WTC11 (cell line): ENCODE measurements around the gene EOGT. TPM values are rescaled to one million over a fixed set of nuclear protein-coding genes. Genes with fewer than 3 reads are reported as not detected.

Experiments used
- ATAC-seq: fragments of 200-7000 bp; cut with Tn5 transposase; 2 replicates; pipeline ENCODE4 v1.10.0; 2021; ENCODE audit warnings: mild to moderate bottlenecking, moderate library complexity
- CTCF ChIA-PET: fragments of 300-600 bp; sonication (Branson Sonifier 250); formaldehyde crosslinking; loops from one replicate; lab custom pipeline; 2021; ENCODE audit warnings: antibody characterized with exemption; lab: Charles Lee
- POLR2A ChIA-PET: fragments of 350-600 bp; sonication (Branson Sonifier 250); formaldehyde crosslinking; loops from one replicate; lab custom pipeline; 2021; ENCODE audit warnings: antibody characterized with exemption; lab: Charles Lee
- DNase-seq: peaks from one replicate; pipeline ENCODE4 v3.0.0; 2021; ENCODE audit warnings: low spot score
- H3K27ac Mint-ChIP-seq: 2 replicates; pipeline ENCODE4 v1.8.0; 2021; ENCODE audit warnings: mixed read lengths
- H3K27me3 Mint-ChIP-seq: 2 replicates; pipeline ENCODE4 v1.8.0; 2021; ENCODE audit warnings: low read depth, mild to moderate bottlenecking, moderate library complexity, mixed read lengths
- H3K36me3 Mint-ChIP-seq: 2 replicates; pipeline ENCODE4 v1.8.0; 2021; ENCODE audit warnings: mixed read lengths
- H3K4me1 Mint-ChIP-seq: 2 replicates; pipeline ENCODE4 v1.8.0; 2022; ENCODE audit warnings: mixed read lengths
- H3K4me3 Mint-ChIP-seq: 2 replicates; pipeline ENCODE4 v1.8.0; 2021; ENCODE audit warnings: mild to moderate bottlenecking, moderate library complexity, mixed read lengths
- H3K9me3 Mint-ChIP-seq: 2 replicates; pipeline ENCODE4 v1.8.0; 2021; ENCODE audit warnings: mixed read lengths
- AR ChIP-seq: fragments of 250-450 bp; sonication (Bioruptor Pico); IDR thresholded peaks from 2 replicates; pipeline ENCODE4 v1.9.0; 2021; ENCODE audit warnings: mild to moderate bottlenecking
- CREB1 ChIP-seq: sonication (generic); formaldehyde crosslinking; IDR thresholded peaks from 2 replicates; pipeline ENCODE4 v1.8.0; 2023; ENCODE audit warnings: mild to moderate bottlenecking, missing genetic modification reagents
- CTCF ChIP-seq: fragments of 200-600 bp; IDR thresholded peaks from 2 replicates; pipeline ENCODE4 v1.8.0; 2022; ENCODE audit warnings: antibody characterized with exemption
- FOXK1 ChIP-seq: sonication (generic); formaldehyde crosslinking; IDR thresholded peaks from 2 replicates; pipeline ENCODE4 v1.8.0; 2022; ENCODE audit warnings: mild to moderate bottlenecking, moderate library complexity, missing genetic modification reagents
- GABPB1 ChIP-seq: sonication (generic); formaldehyde crosslinking; IDR thresholded peaks from 2 replicates; pipeline ENCODE4 v1.8.1; 2023; ENCODE audit warnings: mild to moderate bottlenecking, missing genetic modification reagents
- GTF2I ChIP-seq: fragments of 250-450 bp; sonication (Bioruptor Pico); conservative IDR thresholded peaks from 2 replicates; pipeline ENCODE4 v1.4.0; 2021; ENCODE audit warnings: mild to moderate bottlenecking
- IRF2 ChIP-seq: sonication (generic); formaldehyde crosslinking; IDR thresholded peaks from 2 replicates; pipeline ENCODE4 v1.8.0; 2022; ENCODE audit warnings: low read depth, missing genetic modification reagents, borderline replicate concordance
- NFATC4 ChIP-seq: fragments of 250-450 bp; sonication (Bioruptor Pico); IDR thresholded peaks from 2 replicates; pipeline ENCODE4 v1.9.0; 2021; ENCODE audit warnings: mild to moderate bottlenecking
- SMAD4 ChIP-seq: sonication (generic); formaldehyde crosslinking; IDR thresholded peaks from 2 replicates; pipeline ENCODE4 v1.8.0; 2022; ENCODE audit warnings: mild to moderate bottlenecking, missing genetic modification reagents
- TEAD1 ChIP-seq: sonication (generic); formaldehyde crosslinking; IDR thresholded peaks from 2 replicates; pipeline ENCODE4 v1.8.0; 2022; ENCODE audit warnings: mild to moderate bottlenecking, missing genetic modification reagents
- TEAD4 ChIP-seq: sonication (generic); formaldehyde crosslinking; IDR thresholded peaks from 2 replicates; pipeline ENCODE4 v1.8.0; 2022; ENCODE audit warnings: mild to moderate bottlenecking, missing genetic modification reagents
- ZNF219 ChIP-seq: sonication (generic); formaldehyde crosslinking; IDR thresholded peaks from 2 replicates; pipeline ENCODE4 v1.8.0; 2023; ENCODE audit warnings: missing genetic modification reagents, mild to moderate bottlenecking, borderline replicate concordance
- ZNF671 ChIP-seq: fragments of 250-450 bp; sonication (Bioruptor Pico); IDR thresholded peaks from 2 replicates; pipeline ENCODE4 v1.8.0; 2021; ENCODE audit warnings: mild to moderate bottlenecking
- total RNA-seq: library from RNA; stranded (reverse); gene quantifications from 3 replicates; pipeline ENCODE4 v1.2.3, GENCODE V29; 2021
- TF ChIP-seq, protein P1 (sequence below): sonication (generic); formaldehyde crosslinking; IDR thresholded peaks from 2 replicates; pipeline ENCODE4 v1.8.0; 2023; ENCODE audit warnings: missing genetic modification reagents, mild to moderate bottlenecking, borderline replicate concordance
- TF ChIP-seq, protein P2 (sequence below): fragments of 250-450 bp; sonication (Bioruptor Pico); IDR thresholded peaks from 2 replicates; pipeline ENCODE4 v2.1.2; 2022; ENCODE audit warnings: mild to moderate bottlenecking, moderate library complexity
- TF ChIP-seq, protein P3 (sequence below): sonication (generic); formaldehyde crosslinking; IDR thresholded peaks from 2 replicates; pipeline ENCODE4 v1.8.1; 2023; ENCODE audit warnings: mild to moderate bottlenecking, missing genetic modification reagents, moderate library complexity

Gene EOGT
- total RNA-seq, 1 experiment from 2014 or later: 32.9 TPM

DNA sequence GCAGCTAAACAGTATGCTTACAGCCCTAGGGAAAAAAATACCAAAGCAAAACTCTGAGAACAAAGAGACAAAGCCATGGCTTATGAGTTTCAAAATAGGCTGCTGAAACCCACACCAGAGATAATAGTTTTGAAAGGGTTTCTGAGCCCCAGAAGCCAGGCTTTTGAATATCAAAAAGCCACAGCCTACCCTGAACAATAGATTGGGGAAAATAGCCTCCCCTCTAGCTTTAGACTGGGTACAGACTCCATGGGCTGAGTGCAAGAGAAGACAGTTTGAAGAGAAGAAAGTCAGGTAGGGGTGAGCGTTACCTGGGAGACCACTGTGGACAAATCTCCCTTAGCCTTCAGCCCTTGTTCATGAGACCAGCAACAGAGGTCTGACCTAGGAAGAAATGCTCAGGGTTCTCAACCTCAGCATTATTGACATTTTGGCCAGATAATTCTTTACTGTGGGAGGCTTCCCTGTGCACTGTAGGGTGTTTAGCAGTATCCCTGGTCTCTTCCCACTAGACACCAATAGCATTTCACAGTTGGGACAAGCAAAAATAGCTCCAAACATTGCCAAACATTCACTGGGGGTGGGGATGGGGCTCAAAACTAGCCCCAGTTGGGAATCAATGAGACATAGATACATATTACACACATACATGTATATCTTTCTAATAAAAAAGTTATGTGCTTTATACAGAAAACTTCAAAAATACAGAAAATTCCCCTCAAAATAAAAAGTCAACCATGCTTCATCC is 69.6 kb downstream of the EOGT start (continued):
- TF ChIP-seq, protein P1, sequence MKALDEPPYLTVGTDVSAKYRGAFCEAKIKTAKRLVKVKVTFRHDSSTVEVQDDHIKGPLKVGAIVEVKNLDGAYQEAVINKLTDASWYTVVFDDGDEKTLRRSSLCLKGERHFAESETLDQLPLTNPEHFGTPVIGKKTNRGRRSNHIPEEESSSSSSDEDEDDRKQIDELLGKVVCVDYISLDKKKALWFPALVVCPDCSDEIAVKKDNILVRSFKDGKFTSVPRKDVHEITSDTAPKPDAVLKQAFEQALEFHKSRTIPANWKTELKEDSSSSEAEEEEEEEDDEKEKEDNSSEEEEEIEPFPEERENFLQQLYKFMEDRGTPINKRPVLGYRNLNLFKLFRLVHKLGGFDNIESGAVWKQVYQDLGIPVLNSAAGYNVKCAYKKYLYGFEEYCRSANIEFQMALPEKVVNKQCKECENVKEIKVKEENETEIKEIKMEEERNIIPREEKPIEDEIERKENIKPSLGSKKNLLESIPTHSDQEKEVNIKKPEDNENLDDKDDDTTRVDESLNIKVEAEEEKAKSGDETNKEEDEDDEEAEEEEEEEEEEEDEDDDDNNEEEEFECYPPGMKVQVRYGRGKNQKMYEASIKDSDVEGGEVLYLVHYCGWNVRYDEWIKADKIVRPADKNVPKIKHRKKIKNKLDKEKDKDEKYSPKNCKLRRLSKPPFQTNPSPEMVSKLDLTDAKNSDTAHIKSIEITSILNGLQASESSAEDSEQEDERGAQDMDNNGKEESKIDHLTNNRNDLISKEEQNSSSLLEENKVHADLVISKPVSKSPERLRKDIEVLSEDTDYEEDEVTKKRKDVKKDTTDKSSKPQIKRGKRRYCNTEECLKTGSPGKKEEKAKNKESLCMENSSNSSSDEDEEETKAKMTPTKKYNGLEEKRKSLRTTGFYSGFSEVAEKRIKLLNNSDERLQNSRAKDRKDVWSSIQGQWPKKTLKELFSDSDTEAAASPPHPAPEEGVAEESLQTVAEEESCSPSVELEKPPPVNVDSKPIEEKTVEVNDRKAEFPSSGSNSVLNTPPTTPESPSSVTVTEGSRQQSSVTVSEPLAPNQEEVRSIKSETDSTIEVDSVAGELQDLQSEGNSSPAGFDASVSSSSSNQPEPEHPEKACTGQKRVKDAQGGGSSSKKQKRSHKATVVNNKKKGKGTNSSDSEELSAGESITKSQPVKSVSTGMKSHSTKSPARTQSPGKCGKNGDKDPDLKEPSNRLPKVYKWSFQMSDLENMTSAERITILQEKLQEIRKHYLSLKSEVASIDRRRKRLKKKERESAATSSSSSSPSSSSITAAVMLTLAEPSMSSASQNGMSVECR: no peak
- no peak for TF ChIP-seq GTF2I (CRISPR knock-in tag)
- no peak for TF ChIP-seq ZNF671 (CRISPR knock-in tag)

DNA sequence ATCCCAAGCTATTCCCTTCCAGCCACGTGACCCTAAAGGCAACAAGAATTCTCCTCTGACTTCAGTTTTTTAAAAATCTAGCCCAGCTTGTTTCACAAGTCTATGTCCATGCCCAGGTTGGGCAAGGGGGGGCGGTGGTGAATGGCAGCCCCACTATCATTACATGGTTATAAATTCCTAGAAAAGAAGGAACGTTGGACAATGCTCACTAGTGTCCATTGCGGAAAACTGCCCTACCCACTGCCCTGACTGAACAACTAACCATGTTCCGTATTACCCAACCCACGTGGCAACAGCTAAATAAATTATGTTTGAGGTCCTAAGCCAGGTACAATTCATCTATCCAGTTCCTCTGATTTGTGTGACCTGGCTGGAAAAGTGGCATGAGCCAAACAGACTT is 72.4 kb downstream of the EOGT start:
- no peak for ATAC-seq
- H3K9me3 Mint-ChIP-seq: no peaks in the 10 kb centered on the region
- H3K4me1 Mint-ChIP-seq: peaks cover 20% of the 10 kb centered on the region
- no peak for DNase-seq
- ChIA-PET POLR2A (no interaction called here), CTCF (interaction anchor here (1.4 kb wide), 1 partner anchor 8 kb away, joined by 4 read pairs; no protein-coding TSS in a partner anchor)
- TF ChIP-seq CTCF (no peak), SMAD4 (CRISPR knock-in tag) (no peak), IRF2 (CRISPR knock-in tag) (no peak), AR (CRISPR knock-in tag) (no peak), FOXK1 (CRISPR knock-in tag) (no peak), TEAD4 (CRISPR knock-in tag) (no peak), ZNF671 (CRISPR knock-in tag) (no peak), GABPB1 (CRISPR knock-in tag) (no peak), CREB1 (no peak), NFATC4 (CRISPR knock-in tag) (no peak), ZNF219 (CRISPR knock-in tag) (no peak), TEAD1 (CRISPR knock-in tag) (no peak)
- TF ChIP-seq, protein P2, sequence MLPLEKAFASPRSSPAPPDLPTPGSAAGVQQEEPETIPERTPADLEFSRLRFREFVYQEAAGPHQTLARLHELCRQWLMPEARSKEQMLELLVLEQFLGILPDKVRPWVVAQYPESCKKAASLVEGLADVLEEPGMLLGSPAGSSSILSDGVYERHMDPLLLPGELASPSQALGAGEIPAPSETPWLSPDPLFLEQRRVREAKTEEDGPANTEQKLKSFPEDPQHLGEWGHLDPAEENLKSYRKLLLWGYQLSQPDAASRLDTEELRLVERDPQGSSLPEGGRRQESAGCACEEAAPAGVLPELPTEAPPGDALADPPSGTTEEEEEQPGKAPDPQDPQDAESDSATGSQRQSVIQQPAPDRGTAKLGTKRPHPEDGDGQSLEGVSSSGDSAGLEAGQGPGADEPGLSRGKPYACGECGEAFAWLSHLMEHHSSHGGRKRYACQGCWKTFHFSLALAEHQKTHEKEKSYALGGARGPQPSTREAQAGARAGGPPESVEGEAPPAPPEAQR (CRISPR knock-in tag): no peak
- TF ChIP-seq, protein P3, sequence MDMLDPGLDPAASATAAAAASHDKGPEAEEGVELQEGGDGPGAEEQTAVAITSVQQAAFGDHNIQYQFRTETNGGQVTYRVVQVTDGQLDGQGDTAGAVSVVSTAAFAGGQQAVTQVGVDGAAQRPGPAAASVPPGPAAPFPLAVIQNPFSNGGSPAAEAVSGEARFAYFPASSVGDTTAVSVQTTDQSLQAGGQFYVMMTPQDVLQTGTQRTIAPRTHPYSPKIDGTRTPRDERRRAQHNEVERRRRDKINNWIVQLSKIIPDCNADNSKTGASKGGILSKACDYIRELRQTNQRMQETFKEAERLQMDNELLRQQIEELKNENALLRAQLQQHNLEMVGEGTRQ (CRISPR knock-in tag): no peak
- no peaks in the 10 kb centered on the region for H3K36me3 Mint-ChIP-seq
- H3K4me3 Mint-ChIP-seq: no peak overlapping the region
- no peaks in the 10 kb centered on the region for H3K27me3 Mint-ChIP-seq
- H3K27ac Mint-ChIP-seq: no peak overlapping the region
